AG09319 (cell line): ENCODE results near the gene MINDY4B.
A peak's percentile ranks its signal among the peaks of the same experiment; 100 is the strongest.

Experiments used
- DNase-seq: peaks from one replicate; pipeline ENCODE4 v3.0.0-alpha.2; 2010; ENCODE audit warnings: low read depth; ENCODE audit errors: extremely low read depth
- TF ChIP-seq, protein P1 (sequence below): IDR thresholded peaks from 2 replicates; pipeline ENCODE4 v1.5.1; 2011; ENCODE audit warnings: low read depth, mild to moderate bottlenecking, inconsistent platforms, low read length, moderate library complexity

The MINDY4B gene

DNA sequence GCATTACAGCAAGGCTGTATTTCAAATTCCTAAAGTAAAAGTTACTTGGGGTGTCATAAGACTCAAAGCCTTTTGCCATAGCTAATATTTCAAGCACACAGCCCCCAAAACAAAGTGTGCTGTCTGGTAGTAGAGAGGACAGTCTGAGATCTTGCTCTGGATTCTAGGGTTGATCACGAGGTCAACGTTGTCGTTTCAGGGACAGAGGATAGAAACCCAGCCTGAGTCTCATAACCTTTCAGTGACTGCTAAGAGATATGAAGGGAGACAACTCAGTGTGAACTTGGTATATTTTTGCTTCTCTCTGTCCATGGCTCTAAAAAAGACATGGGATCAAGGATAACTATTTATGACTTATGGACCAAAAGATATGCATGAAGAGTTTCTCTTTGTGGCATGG is 25.6 kb upstream of the MINDY4B start:
- no peak for DNase-seq
- TF ChIP-seq, protein P1, sequence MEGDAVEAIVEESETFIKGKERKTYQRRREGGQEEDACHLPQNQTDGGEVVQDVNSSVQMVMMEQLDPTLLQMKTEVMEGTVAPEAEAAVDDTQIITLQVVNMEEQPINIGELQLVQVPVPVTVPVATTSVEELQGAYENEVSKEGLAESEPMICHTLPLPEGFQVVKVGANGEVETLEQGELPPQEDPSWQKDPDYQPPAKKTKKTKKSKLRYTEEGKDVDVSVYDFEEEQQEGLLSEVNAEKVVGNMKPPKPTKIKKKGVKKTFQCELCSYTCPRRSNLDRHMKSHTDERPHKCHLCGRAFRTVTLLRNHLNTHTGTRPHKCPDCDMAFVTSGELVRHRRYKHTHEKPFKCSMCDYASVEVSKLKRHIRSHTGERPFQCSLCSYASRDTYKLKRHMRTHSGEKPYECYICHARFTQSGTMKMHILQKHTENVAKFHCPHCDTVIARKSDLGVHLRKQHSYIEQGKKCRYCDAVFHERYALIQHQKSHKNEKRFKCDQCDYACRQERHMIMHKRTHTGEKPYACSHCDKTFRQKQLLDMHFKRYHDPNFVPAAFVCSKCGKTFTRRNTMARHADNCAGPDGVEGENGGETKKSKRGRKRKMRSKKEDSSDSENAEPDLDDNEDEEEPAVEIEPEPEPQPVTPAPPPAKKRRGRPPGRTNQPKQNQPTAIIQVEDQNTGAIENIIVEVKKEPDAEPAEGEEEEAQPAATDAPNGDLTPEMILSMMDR: no peak

DNA sequence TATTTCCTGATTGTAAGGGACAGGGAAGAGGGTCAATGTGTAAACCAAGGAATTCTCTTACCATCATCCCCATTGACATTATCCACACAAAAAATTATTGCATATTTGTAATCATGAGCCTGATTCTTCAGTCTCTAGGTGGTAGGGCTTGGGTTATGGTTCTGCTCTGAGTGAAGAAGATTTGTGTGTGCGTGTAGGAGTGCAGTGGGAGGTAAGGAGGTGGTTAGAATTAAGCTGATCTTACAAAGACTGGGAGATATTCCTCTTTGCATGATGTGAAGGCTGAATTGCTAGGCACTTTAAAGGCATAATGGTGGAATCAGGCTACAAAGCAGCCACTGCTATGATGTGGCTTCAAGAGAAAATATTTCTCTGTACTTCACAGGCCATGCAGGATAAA is 23.0 kb upstream of the MINDY4B start:
- no peak for DNase-seq
- TF ChIP-seq, protein P1: no peak

DNA sequence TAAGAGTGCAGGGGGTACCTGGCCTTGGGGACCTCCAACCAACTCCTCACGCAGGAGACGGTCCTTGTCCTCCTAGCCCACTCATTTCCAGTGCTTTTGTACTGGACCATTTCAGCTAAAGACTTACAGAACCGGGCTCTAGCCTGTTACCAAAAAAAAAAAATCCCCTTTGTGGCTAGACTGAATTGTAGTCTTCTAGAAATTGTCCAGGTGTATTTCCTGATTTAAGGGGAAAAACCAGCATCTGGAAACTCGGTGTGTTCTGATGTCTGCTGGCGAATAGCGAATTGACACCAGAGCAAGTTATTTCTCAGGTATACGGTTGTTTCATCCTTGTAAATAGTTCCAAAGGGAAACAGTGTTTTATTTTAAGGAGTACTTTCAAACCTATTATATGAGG is 21.1 kb upstream of the MINDY4B start:
- TF ChIP-seq, protein P1: no peak
- DNase-seq: no peak

DNA sequence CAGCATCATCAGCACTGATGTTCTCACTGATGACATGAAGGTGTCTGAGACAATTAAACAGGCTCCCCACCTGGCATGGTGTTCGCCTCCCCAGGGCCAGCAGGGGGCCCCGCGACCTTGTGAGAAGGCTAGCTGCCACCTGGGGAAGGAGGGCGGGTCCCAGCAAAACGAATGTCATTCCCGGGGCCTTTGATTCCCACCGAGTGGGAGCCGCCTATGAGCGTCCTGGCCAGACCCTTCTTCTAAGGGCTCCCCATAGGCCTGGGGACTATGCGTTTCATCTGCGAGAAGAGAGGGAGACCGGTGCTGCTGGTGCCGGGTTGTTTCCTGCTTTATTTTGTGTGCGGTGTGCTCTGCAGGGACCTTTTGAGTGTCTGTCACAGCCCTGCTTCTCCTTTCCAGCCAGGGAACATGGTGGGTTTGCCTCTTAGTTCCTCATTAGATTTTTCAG is 20.5 kb upstream of the MINDY4B start:
- TF ChIP-seq, protein P1: peak; percentile 50
- DNase-seq: no peak

DNA sequence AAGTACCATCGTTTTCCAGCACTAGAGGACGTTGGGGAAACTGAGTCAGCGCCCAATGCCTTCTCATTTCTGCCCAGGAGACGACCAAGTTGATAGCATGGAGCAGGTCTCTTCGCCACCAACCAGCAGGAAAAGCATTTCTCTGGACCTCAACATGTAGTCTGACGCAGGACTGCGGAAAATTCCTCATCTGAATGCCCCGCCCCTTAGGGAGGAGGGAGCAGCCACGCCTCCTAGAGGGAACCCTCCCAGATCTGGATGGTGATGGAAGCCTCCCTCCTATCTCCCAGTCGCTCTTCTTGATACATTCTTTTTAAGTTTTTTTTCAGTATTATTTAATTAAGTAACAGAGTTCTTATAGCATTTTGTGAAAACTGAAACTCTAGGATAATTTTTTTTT is 17.4 kb upstream of the MINDY4B start:
- TF ChIP-seq, protein P1: no peak
- DNase-seq: no peak

DNA sequence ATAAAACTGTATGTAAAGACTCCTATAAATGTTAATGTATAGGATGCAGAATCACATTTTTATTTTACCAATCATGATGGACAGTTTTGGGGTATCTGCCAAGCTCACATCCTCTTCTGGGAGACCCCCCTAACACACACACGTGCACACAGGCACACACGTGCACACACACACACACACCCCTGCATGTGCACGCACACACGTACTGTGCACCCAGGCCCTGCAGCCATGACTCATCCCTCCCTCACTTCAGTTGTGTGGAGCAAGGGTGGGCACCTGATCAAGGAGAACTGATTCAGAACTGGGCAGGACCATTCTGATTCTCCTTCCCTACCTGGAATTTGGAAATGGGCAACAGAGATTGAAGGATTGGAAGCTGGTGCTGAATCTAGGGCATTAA is 16.0 kb upstream of the MINDY4B start:
- TF ChIP-seq, protein P1: no peak
- no peak for DNase-seq

DNA sequence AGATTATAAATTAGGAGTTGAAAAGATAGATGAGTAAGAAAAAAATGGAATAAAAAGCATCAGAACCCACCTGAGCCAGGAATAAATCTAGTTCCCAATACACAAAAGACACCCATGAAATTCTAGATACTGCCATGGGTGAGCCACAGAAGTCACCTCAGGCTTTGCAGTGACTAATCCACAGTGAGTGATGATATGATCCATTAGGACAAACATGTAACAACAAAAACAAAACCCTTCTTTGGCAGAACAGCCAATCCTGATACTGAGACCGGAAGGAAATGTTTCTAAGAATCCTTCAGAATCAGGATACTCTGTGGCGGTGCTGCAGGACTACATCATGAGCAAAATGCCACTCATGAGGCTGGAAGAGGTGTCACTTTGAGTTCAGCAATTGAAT is 15.0 kb upstream of the MINDY4B start:
- no peak for DNase-seq
- TF ChIP-seq, protein P1: no peak
